Measurements from ENCODE around the gene KRT31. TPM values are rescaled to one million over a fixed set of nuclear protein-coding genes. Genes with fewer than 3 reads are reported as not detected.
A peak's percentile ranks its signal among the peaks of the same experiment; 100 is the strongest.

The KRT31 gene
- total and polyA plus RNA-seq, 2 of the 4 experiments (the other 2 are of a cell fraction): 0.05 TPM; not detected in 1

DNA sequence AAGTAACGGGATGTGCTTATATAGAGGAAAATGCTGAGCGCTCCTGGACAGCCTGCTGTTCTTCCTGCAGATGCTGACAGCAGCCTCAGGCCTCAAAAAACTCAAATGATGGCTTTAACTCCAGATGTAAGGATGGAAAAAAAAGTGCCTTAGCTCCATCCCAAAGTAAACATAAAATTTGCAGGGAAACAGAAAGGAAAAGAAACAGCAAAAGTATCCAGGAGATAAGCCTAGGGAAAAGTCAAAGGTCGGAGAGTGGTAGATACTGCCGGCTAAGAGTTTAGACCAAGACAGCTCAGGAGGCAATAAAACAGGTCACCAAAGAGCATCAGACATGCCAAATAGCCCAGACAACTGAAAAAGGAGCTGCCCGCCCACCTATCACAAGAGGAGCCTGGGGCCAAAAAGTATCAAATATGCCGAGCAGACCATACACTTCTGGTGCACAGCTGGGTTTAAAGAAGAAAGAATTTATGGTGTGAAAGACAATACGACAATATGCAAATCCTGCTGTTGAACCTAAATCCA is 6.9 kb downstream of the KRT31 start:
- ATAC-seq (ENCODE audit: low read depth) (no peak), DNase-seq (no peak)
- no peak overlapping the region for H2BK20ac ChIP-seq (ENCODE audit: low read depth, low read length)
- H3K56ac ChIP-seq (ENCODE audit: extremely low read depth, insufficient read depth, low read length): no peak overlapping the region
- H3K14ac ChIP-seq (replicated peaks; ENCODE audit: low read depth, low read length): 0 out of 2 replicates have a peak overlapping the region, but pooled peaks have one; percentile 11
- dilution Hi-C loops (cut with HindIII; ENCODE audit: low sequenced_read_pairs, unreplicated experiment) (no loop called here), in situ Hi-C loops (cut with MboI; ENCODE audit: low sequenced_read_pairs) (no loop called here), intact Hi-C loops (cut with micrococcal nuclease) (no loop called here)
- no TSS peak for BruUV-seq (replicated peaks)
- ChIA-PET POLR2A (ENCODE audit: unreplicated experiment) (no interaction called here), CTCF (no interaction called here)
- H3K9me3 ChIP-seq (ENCODE audit: control insufficient read depth, insufficient read depth, low read length): no peaks in the 10 kb centered on the region
- no peaks in the 10 kb centered on the region for H3K79me1 ChIP-seq (ENCODE audit: low read depth in 1 of 2, low read length in 2 of 2)
- no peak overlapping the region for H3K9ac ChIP-seq (ENCODE audit: low read depth, low read length)
- H2AFZ ChIP-seq (replicated peaks; ENCODE audit: low read length, poor library complexity): no peak overlapping the region
- H2AK9ac ChIP-seq (replicated peaks; ENCODE audit: low read depth, low read length, poor library complexity): no peak overlapping the region
- H3K4me2 ChIP-seq (ENCODE audit: low read depth, low read length): no peak overlapping the region
- H2AK5ac ChIP-seq (ENCODE audit: low read depth, low read length): no peak overlapping the region
- no peak overlapping the region for H4K91ac ChIP-seq (ENCODE audit: insufficient read depth, low read depth, low read length)
- no peaks in the 10 kb centered on the region for H4K20me1 ChIP-seq (ENCODE audit: insufficient read depth, low read length)
- H4K5ac ChIP-seq (ENCODE audit: low read depth, low read length): no peak overlapping the region
- H3K4me3 ChIP-seq (ENCODE audit: insufficient read depth, low read depth, low read length): no peak overlapping the region
- no peak overlapping the region for H2BK15ac ChIP-seq (ENCODE audit: low read depth, low read length)
- no peak overlapping the region for H3K23ac ChIP-seq (ENCODE audit: low read depth, low read length)
- no peaks in the 10 kb centered on the region for H3K27me3 ChIP-seq (ENCODE audit: control insufficient read depth, insufficient read depth, low read length)
- no peak overlapping the region for H2BK5ac ChIP-seq (ENCODE audit: low read depth, low read length, poor library complexity, severe bottlenecking)
- no peak overlapping the region for H3K4ac ChIP-seq (ENCODE audit: low read depth, low read length)
- no peaks in the 10 kb centered on the region; the same call in 1 of the 2 replicates for H3K9me1 ChIP-seq (ENCODE audit: insufficient read depth, low read length)
- no peaks in the 10 kb centered on the region for H3K36me3 ChIP-seq (ENCODE audit: control insufficient read depth, insufficient read depth, low read length)
- no peak overlapping the region; the same call in 1 of the 2 replicates for H2BK120ac ChIP-seq (ENCODE audit: low read depth, low read length)
- 50% methylated on average over 2 of the region's 7 CpGs; no CpG with 5 or more reads in 1 of the 2 experiments for WGBS, 2 experiments (ENCODE audit: extremely low coverage in 2 of 2, insufficient read length in 1 of 2)
- H4K8ac ChIP-seq (ENCODE audit: low read depth in 2 of 2, low read length in 2 of 2): no peak overlapping the region; a peak in 1 of 4 replicates
- peaks cover 5% of the 10 kb centered on the region; the same call in 1 of the 2 replicates for H3K4me1 ChIP-seq (ENCODE audit: control insufficient read depth, insufficient read depth, low read length)
- H3K27ac ChIP-seq (ENCODE audit: insufficient read depth, low read length): no peak overlapping the region
- H3K18ac ChIP-seq (ENCODE audit: low read depth, low read length): no peak overlapping the region
- TF ChIP-seq NFE2L2 (IDR thresholded peaks at IDR 0.05; ENCODE audit: low read depth, low read length): no peak
- TF ChIP-seq RCOR1 (IDR thresholded peaks at IDR 0.05; ENCODE audit: insufficient replicate concordance, low read length): no peak
- TF ChIP-seq FOS (IDR thresholded peaks at IDR 0.05; ENCODE audit: low read depth, low read length): no peak
